ENCODE data around the gene ENTPD5. TPM values are rescaled to one million over a fixed set of nuclear protein-coding genes. Genes with fewer than 3 reads are reported as not detected.
A peak's percentile ranks its signal among the peaks of the same experiment; 100 is the strongest.

ENTPD5 gene
- total RNA-seq, 2 donors from 2014 or later = 15.6 to 16.5 TPM

DNA sequence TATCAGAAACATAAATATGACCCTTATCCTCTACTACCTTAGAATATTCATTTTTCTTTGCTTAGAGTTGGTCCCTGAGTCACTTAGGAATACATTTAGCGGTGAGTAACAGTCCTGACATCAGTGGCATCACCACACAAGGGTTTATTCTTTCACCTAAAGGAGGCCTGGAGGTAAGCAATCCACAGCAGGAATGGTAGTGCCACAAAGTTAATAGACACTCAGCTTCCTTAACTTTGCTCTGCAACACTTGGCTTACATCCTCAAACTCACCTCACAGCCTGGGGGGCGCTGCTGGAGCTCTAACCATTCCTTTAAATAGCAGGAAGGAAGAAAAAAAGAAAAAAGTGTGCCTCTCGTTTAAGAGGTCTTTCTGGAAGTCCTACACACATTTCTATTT is 29.2 kb upstream of the ENTPD5 start:
- no peaks in the 10 kb centered on the region for H3K27me3 Mint-ChIP-seq (ENCODE audit: insufficient read depth)
- peaks cover 2% of the 10 kb centered on the region for H3K4me1 Mint-ChIP-seq
- no peaks in the 10 kb centered on the region for H3K9me3 ChIP-seq (ENCODE audit: control insufficient read depth, low read length)
- no peak overlapping the region for H3K4me3 Mint-ChIP-seq
- no peak overlapping the region for H3K27ac ChIP-seq (ENCODE audit: low read depth, low read length)
- H3K27ac Mint-ChIP-seq = no peak overlapping the region
- DNase-seq = peak; percentile 72
- H3K4me1 ChIP-seq (ENCODE audit: control insufficient read depth, insufficient read depth, low read length) = no peaks in the 10 kb centered on the region
- H3K36me3 ChIP-seq (ENCODE audit: control insufficient read depth, insufficient read depth, low read length) = no peaks in the 10 kb centered on the region
- H3K9ac ChIP-seq (ENCODE audit: extremely low read depth, low read length, poor library complexity, severe bottlenecking) = no peak overlapping the region
- no peaks in the 10 kb centered on the region for H3K9me3 Mint-ChIP-seq
- no peaks in the 10 kb centered on the region for H3K36me3 Mint-ChIP-seq (ENCODE audit: low read depth)
- 33 to 60% methylated on average over 1 to 2 of the region's 3 CpGs for WGBS, 2 experiments (ENCODE audit: insufficient coverage in 1 of 2, insufficient read length in 1 of 2)
- H3K4me3 ChIP-seq (ENCODE audit: low read length) = no peak overlapping the region
- TF ChIP-seq CTCF (conservative IDR thresholded peaks at IDR 0.05) = peak; percentile 65
- H3K27me3 ChIP-seq (ENCODE audit: control insufficient read depth, insufficient read depth, low read length, poor library complexity, severe bottlenecking) = no peaks in the 10 kb centered on the region

GRCh38 chr14:74045522-74045921 is 26.4 kb upstream of the ENTPD5 start:
- H3K4me3 Mint-ChIP-seq = no peak overlapping the region
- H3K27me3 ChIP-seq (ENCODE audit: control insufficient read depth, insufficient read depth, low read length, poor library complexity, severe bottlenecking) = no peaks in the 10 kb centered on the region
- H3K9ac ChIP-seq (ENCODE audit: extremely low read depth, low read length, poor library complexity, severe bottlenecking) = no peak overlapping the region
- no peak for DNase-seq
- no peaks in the 10 kb centered on the region for H3K9me3 ChIP-seq (ENCODE audit: control insufficient read depth, low read length)
- H3K4me3 ChIP-seq (ENCODE audit: low read length) = no peak overlapping the region
- H3K36me3 Mint-ChIP-seq (ENCODE audit: low read depth) = no peaks in the 10 kb centered on the region
- TF ChIP-seq CTCF (conservative IDR thresholded peaks at IDR 0.05) = no peak
- H3K27ac Mint-ChIP-seq = no peak overlapping the region
- peaks cover 2% of the 10 kb centered on the region for H3K4me1 Mint-ChIP-seq
- no peak overlapping the region for H3K27ac ChIP-seq (ENCODE audit: low read depth, low read length)
- no peaks in the 10 kb centered on the region for H3K9me3 Mint-ChIP-seq
- 96% methylated on average over 4 of the region's 4 CpGs; no CpG with 5 or more reads in 1 of the 2 experiments for whole genome bisulfite sequencing, 2 experiments (ENCODE audit: insufficient coverage in 1 of 2, insufficient read length in 1 of 2)
- no peaks in the 10 kb centered on the region for H3K27me3 Mint-ChIP-seq (ENCODE audit: insufficient read depth)
- no peaks in the 10 kb centered on the region for H3K4me1 ChIP-seq (ENCODE audit: control insufficient read depth, insufficient read depth, low read length)
- H3K36me3 ChIP-seq (ENCODE audit: control insufficient read depth, insufficient read depth, low read length) = no peaks in the 10 kb centered on the region

DNA sequence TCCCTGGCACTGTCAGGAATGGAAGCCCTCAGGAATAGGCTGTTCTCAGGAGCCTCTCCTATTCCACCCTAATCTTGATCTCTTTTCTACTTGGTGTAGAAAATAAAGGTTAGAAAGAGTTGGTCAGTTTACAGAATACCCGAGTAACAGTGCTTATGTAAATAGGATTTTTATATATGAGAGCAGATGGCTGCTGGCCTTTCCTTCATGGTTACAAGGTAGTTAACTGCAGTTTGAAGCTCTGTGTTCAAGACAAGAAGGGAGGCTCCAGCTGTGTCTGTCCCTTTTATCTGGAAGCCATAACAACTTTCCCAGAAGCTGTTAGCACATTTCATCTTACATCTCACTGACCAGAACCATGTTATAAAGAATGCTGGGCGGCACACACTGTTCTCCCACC is 23.2 kb upstream of the ENTPD5 start:
- H3K4me1 ChIP-seq (ENCODE audit: control insufficient read depth, insufficient read depth, low read length) = no peaks in the 10 kb centered on the region
- TF ChIP-seq CTCF (conservative IDR thresholded peaks at IDR 0.05) = no peak
- WGBS, 2 experiments (ENCODE audit: insufficient coverage in 1 of 2, insufficient read length in 1 of 2) = 80 to 87% methylated on average over 1 to 2 of the region's 2 CpGs

More for the DNA sequence above, 23.2 kb upstream of the ENTPD5 start:
- Mint-ChIP-seq H3K36me3 (ENCODE audit: low read depth) (no peaks in the 10 kb centered on the region), H3K9me3 (no peaks in the 10 kb centered on the region), H3K27me3 (ENCODE audit: insufficient read depth) (no peaks in the 10 kb centered on the region), H3K27ac (no peak overlapping the region), H3K4me1 (no peaks in the 10 kb centered on the region), H3K4me3 (no peak overlapping the region)
- no peaks in the 10 kb centered on the region for H3K9me3 ChIP-seq (ENCODE audit: control insufficient read depth, low read length)
- H3K27ac ChIP-seq (ENCODE audit: low read depth, low read length) = no peak overlapping the region
- no peak overlapping the region for H3K4me3 ChIP-seq (ENCODE audit: low read length)
- no peak for DNase-seq
- no peaks in the 10 kb centered on the region for H3K27me3 ChIP-seq (ENCODE audit: control insufficient read depth, insufficient read depth, low read length, poor library complexity, severe bottlenecking)
- H3K9ac ChIP-seq (ENCODE audit: extremely low read depth, low read length, poor library complexity, severe bottlenecking) = no peak overlapping the region
- no peaks in the 10 kb centered on the region for H3K36me3 ChIP-seq (ENCODE audit: control insufficient read depth, insufficient read depth, low read length)

All from endodermal cell (in vitro differentiated cells).